Measurements from ENCODE around the gene NEK3. TPM values are rescaled to one million over a fixed set of nuclear protein-coding genes. Genes with fewer than 3 reads are reported as not detected.
"Not testable (repeated sequence)": the region's sequence is repeated elsewhere in the genome, so short reads cannot be mapped to it uniquely, and the experiment has no call there.

Gene NEK3
- total RNA-seq, 6 experiments from 2014 or later: 5.0 to 9.9 (median 7.8) TPM

GRCh38 chr13:52165411-52165810 lies 6.0 kb upstream of the NEK3 start:
- Mint-ChIP-seq H3K36me3 (ENCODE audit: low read depth) (no peaks in the 10 kb centered on the region), H3K4me3 (no peak overlapping the region), H3K27me3 (ENCODE audit: insufficient read depth) (no peaks in the 10 kb centered on the region), H3K9me3 (no peaks in the 10 kb centered on the region), H3K27ac (no peak overlapping the region), H3K4me1 (ENCODE audit: low read depth) (peaks cover 27% of the 10 kb centered on the region)
- DNase-seq: no peak
- TF ChIP-seq, protein P1, sequence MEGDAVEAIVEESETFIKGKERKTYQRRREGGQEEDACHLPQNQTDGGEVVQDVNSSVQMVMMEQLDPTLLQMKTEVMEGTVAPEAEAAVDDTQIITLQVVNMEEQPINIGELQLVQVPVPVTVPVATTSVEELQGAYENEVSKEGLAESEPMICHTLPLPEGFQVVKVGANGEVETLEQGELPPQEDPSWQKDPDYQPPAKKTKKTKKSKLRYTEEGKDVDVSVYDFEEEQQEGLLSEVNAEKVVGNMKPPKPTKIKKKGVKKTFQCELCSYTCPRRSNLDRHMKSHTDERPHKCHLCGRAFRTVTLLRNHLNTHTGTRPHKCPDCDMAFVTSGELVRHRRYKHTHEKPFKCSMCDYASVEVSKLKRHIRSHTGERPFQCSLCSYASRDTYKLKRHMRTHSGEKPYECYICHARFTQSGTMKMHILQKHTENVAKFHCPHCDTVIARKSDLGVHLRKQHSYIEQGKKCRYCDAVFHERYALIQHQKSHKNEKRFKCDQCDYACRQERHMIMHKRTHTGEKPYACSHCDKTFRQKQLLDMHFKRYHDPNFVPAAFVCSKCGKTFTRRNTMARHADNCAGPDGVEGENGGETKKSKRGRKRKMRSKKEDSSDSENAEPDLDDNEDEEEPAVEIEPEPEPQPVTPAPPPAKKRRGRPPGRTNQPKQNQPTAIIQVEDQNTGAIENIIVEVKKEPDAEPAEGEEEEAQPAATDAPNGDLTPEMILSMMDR (IDR thresholded peaks at IDR 0.05): no peak

GRCh38 chr13:52164989-52165388 lies 5.6 kb upstream of the NEK3 start:
- H3K4me3 Mint-ChIP-seq: no peak overlapping the region
- H3K27me3 Mint-ChIP-seq (ENCODE audit: insufficient read depth): no peaks in the 10 kb centered on the region
- H3K27ac Mint-ChIP-seq: no peak overlapping the region
- H3K36me3 Mint-ChIP-seq (ENCODE audit: low read depth): no peaks in the 10 kb centered on the region; the same call in 1 of the 2 replicates
- TF ChIP-seq, protein P1 (IDR thresholded peaks at IDR 0.05): no peak
- H3K9me3 Mint-ChIP-seq: no peaks in the 10 kb centered on the region
- no peak for DNase-seq
- peaks cover 29% of the 10 kb centered on the region for H3K4me1 Mint-ChIP-seq (ENCODE audit: low read depth)

- not testable (repeated sequence) for H3K4me3 Mint-ChIP-seq; DNase-seq; H3K27me3 Mint-ChIP-seq (ENCODE audit: insufficient read depth); H3K36me3 Mint-ChIP-seq (ENCODE audit: low read depth); H3K9me3 Mint-ChIP-seq
- Mint-ChIP-seq H3K27ac (peak overlapping the region; percentile 1; the same call in 1 of the 2 replicates), H3K4me1 (ENCODE audit: low read depth) (peaks cover 36% of the 10 kb centered on the region)
Observed at GRCh38 chr13:52163878-52164277, 4.5 kb upstream of the NEK3 start.

- peaks cover 47% of the 10 kb centered on the region for H3K4me1 Mint-ChIP-seq (ENCODE audit: low read depth)
- no peaks in the 10 kb centered on the region for H3K9me3 Mint-ChIP-seq
- peak overlapping the region; percentile 73 for H3K27ac Mint-ChIP-seq
- TF ChIP-seq, protein P1 (IDR thresholded peaks at IDR 0.05): no peak
- peaks cover 5% of the 10 kb centered on the region; the same call in 1 of the 2 replicates for H3K36me3 Mint-ChIP-seq (ENCODE audit: low read depth)
- peak; percentile 40 for DNase-seq
- H3K27me3 Mint-ChIP-seq (ENCODE audit: insufficient read depth): peaks cover 2% of the 10 kb centered on the region; the same call in 1 of the 2 replicates
- peak overlapping the region; percentile 34 for H3K4me3 Mint-ChIP-seq
Observed at GRCh38 chr13:52162279-52163101, 3.1 kb upstream of the NEK3 start.

DNA sequence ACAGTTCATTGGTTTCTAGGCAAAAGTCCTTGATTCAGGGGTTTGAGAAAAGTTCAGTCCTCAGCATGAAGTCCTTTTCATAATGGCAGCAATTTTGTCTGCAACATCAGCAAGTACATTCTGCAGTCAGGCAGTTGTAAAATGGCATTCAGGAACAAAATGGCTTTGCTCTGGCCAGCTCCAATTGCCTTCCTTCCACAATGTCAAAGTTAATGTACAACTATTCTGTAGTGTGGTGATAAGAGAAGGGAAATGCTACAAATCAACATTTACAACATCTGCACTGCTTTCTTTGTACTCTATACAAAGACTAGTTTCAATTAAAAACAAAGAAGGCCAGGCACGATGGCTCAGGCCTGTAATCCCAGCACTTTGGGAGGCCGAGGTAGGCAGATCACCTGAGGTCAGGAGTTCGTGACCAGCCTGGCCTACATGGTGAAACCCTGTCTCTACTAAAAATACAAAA lies 1.8 kb upstream of the NEK3 start:
- TF ChIP-seq, protein P1 (IDR thresholded peaks at IDR 0.05): no peak
- peaks cover 59% of the 10 kb centered on the region for H3K4me1 Mint-ChIP-seq (ENCODE audit: low read depth)
- peaks cover 5% of the 10 kb centered on the region; the same call in 1 of the 2 replicates for H3K36me3 Mint-ChIP-seq (ENCODE audit: low read depth)
- peaks cover 2% of the 10 kb centered on the region; the same call in 1 of the 2 replicates for H3K27me3 Mint-ChIP-seq (ENCODE audit: insufficient read depth)
- no peak overlapping the region for H3K4me3 Mint-ChIP-seq
- no peak for DNase-seq
- no peak overlapping the region for H3K27ac Mint-ChIP-seq
- H3K9me3 Mint-ChIP-seq: no peaks in the 10 kb centered on the region

DNA sequence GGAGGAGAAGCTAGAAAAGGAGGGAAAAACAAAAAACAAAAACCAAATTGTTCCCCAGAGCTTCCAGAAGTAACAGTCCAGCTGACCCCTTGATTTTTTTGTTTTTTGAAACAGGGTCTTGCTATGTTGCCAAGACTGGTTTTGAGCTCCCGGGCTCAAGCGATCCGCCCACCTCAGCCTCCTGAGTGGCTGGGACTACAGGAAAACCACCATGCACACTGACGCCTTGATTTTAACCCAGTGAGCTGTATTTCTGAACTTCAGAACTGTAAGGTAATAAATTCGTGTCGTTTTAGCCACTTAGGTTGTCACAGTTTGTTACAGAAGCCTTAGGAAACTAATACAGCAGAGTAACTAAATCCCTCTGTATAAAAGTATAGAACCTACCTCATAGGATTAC lies 1.1 kb upstream of the NEK3 start:
- Mint-ChIP-seq H3K4me1 (ENCODE audit: low read depth) (peaks cover 59% of the 10 kb centered on the region), H3K36me3 (ENCODE audit: low read depth) (peaks cover 5% of the 10 kb centered on the region; the same call in 1 of the 2 replicates), H3K4me3 (no peak overlapping the region), H3K27me3 (ENCODE audit: insufficient read depth) (peaks cover 2% of the 10 kb centered on the region; the same call in 1 of the 2 replicates), H3K27ac (no peak overlapping the region), H3K9me3 (no peaks in the 10 kb centered on the region)
- no peak for DNase-seq
- TF ChIP-seq, protein P1 (IDR thresholded peaks at IDR 0.05): no peak
